GM12891 (cell line): Measurements from ENCODE around the gene SCRN2.

Experiments used
- POLR2A ChIP-seq: IDR thresholded peaks from 2 replicates; pipeline ENCODE4 v1.6.1; 2011; ENCODE audit warnings: low read depth, low read length, control low read depth
- SPI1 ChIP-seq: IDR thresholded peaks from 2 replicates; pipeline ENCODE4 v1.6.1; 2011; ENCODE audit warnings: low read depth, low read length, control low read depth
- TAF1 ChIP-seq: IDR thresholded peaks from 2 replicates; pipeline ENCODE4 v1.6.1; 2011; ENCODE audit warnings: low read depth, low read length, control low read depth

DNA sequence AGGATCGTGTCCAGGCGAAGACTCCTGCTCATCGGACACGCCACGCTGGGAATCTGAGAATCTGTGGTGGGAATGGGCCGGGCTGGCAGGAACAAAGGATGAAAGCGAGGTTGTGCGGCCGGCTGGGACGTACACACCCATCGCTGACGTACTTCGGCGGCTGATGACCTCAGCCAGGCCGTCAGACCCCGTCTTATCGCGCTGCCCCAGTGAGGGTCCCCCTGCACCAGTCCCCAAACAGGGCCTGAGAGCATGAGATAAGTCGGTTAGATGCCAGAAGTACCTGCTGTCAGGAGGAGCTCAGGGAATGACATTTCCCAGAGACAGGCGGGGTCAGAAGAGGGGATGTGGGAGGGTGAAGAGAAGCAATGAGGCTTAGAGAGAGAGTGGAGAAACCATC lies 25.9 kb upstream of the SCRN2 start:
- TF ChIP-seq TAF1 (no peak), POLR2A (no peak), SPI1 (no peak)
